GM19468 (cell line): ENCODE measurements around the gene KTI12.
"Not testable (repeated sequence)": the region's sequence is repeated elsewhere in the genome, so short reads cannot be mapped to it uniquely, and the experiment has no call there.

Experiments
- ATAC-seq: cut with Tn5 transposase; IDR thresholded peaks from one replicate; pipeline ENCODE4 v1.9.1; 2021; ENCODE audit warnings: mild to moderate bottlenecking, moderate library complexity, moderate number of reproducible peaks; ENCODE audit not compliant: unreplicated experiment; ENCODE audit errors: extremely low read depth

The KTI12 gene

DNA sequence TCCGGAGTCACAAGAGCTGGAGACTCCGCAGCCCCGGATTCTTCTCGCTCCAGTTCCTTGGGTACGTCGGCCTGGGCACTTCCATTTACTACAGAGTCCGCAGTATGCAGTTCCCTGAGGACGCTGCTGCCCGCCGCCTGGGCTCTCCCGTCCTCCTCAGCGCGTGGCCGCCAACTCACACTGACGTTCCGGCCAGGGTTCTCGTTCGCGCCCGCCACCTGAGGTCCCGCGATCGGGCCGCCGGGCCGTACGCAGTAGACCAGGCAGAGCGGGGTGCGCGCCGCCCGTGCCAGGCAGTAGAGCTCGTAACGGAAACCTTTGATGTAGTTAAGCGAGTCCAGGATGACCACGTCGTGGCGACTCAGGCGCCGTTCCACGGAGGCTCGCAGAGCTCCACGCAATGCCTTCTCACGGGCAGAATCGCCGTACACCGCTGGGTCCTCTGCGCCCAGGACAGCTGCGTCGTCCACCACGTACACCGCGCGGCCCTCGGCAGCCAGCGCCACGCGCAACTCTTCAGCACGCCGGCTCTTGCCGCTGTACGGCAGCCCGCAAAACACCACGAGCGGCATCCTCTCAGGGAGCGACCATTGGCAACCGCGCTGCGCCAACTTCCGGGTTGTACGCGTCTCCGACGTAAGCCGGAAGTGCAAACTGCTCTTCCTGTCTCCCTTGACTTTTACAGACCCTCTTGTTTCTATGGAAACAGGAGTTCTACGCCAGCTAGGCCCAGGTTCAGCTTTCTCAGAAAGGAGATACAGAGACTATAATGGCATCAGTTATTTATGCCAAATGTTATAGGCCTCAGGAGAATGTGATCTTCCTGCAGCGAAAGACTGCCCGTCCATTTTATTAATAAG lies at the start of gene KTI12:
KTI12 (minus strand) TSS at position 621 of the 860 bp plus-strand sequence; CDS start at position 572, 49 bp downstream.
- peak; percentile 66 for ATAC-seq

- no peak for ATAC-seq
Observed at GRCh38 chr1:52080014-52080415, 46.4 kb upstream of the KTI12 start.

DNA sequence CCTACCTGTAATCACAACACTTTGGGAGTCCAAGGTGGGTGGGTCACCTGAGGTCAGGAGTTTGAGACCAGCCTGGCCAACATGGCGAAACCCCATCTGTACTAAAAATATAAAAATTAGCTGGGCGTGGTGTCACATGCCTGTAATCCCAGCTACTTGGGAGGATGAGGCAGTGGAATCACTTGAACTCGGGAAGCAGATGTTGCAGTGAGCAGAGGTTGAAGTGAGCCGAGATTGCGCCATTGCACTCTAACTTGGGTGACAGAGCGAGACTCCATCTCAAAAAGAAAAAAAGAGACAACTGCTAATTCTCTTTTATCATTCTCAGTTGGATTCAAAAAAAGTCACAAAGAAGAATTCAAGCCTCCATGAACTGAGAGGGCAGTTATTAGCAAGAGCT lies 43.7 kb upstream of the KTI12 start:
- not testable (repeated sequence) for ATAC-seq

DNA sequence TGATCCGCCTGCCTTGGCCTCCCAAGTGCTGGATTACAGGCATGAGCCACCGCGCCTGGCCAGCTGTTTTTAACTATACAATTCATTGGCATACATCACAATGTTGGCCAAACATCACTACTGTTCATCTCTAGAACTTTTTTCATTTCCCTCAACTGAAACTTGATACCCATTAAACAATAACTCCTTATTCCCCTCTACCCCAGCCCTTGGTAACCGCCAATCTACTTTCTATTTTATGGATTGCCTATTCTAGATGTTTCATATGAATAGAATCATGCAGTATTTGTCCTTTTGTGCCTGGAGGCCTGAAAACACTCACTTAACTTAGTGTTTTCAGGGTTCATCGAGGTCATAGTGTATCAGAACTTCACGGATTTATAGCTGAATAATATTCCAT lies 38.7 kb upstream of the KTI12 start:
- no peak for ATAC-seq

DNA sequence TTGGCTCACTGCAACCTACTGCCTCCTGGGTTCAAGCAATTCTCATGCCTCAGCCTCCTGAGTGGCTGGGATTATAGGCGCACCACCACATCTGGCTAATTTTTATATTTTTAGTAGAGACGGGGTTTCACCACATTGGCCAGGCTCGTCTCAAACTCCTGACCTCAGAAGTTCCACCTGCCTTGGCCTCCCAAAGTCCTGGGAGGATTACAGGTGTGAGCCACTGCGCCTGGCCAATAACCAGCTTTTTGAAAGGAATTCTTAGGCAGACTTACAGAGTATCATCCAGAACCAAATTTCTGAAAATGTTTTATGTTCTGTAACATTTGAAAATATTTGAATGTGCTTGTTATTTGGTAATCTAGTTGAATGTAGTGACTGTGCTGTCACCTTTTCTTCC lies 37.1 kb upstream of the KTI12 start:
- ATAC-seq, result no peak

GRCh38 chr1:52063192-52063591 lies 29.6 kb upstream of the KTI12 start:
- ATAC-seq, result no peak

DNA sequence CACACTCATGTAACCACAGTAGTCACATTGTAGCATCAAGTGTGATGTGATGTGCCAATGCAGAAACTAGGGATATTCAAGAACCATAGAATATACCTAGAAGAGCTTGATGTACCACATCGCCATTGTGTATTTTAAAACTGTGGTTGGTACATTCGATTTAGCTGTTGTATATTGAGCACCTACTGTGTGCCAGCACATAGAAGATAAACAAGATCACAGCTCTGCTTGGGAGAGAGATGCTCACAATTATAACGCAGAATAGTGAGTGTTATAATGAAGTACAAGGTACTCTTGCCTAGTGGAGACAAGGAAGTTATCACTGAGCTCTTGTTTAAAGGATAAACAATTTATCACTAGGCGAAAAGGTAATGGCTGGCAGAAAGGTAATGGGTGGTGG lies 27.2 kb upstream of the KTI12 start:
- no peak for ATAC-seq

DNA sequence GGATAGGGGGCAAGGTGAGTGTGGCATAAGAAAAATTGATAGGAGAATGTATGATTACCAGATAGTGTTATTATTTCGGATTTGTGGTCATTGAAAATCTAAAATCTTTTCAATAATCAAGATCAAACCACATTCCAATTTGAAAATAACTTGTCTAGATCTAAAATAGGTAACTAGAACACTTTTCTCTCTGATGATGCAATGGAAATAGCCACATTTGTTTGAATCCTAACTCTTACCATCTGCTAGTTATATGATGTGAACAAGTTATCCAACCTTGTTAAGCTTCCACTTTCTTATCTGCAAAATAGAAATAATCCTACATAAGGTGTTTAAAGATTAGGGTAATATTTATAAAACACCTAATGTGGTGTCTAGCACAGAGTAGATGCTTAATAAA lies 26.3 kb upstream of the KTI12 start:
- no peak for ATAC-seq

DNA sequence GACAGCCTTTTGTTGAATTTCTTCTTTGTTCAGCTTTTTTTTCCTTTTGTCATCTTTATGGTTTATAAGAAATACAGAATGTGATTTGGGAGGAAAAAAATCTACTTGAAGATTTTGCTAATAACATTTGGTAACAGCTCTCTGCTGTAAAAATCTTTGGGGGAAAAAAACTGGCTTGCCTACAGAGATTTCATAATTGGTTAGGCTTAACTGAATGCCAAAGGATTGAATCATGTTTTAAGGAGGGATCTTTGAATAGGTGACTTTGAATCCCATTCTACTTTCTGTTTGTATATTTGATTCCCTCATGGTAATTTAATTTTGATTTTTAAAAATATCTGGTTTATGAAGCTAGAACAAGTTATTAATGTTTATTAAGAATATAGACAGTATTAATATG lies 25.7 kb upstream of the KTI12 start:
- ATAC-seq, result no peak

GRCh38 chr1:52057876-52058415 lies 24.3 kb upstream of the KTI12 start:
- ATAC-seq, result no peak

GRCh38 chr1:52057255-52057654 lies 23.6 kb upstream of the KTI12 start:
- ATAC-seq, result no peak

DNA sequence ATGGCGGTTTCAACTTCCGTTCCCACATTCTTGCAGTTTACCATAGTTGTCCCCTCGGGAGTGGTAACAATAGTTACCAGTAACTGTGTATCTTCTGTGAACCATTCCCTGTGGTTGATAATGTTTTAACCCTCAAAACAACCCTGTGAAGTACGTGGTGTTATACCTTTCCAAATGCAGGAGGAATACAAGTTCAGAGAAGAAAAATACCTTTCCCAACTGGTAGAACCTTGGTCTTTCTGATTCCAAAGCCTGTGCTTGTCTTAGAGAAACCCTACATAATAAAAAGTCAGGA lies 23.3 kb upstream of the KTI12 start:
- ATAC-seq, result peak; percentile 3

GRCh38 chr1:52056163-52056936 lies 22.7 kb upstream of the KTI12 start, which contains the start of gene BTF3L4:
Gene BTF3L4 (plus strand): TSS chr1:52056295. CDS start chr1:52059848, 3,553 bp downstream.
- peak; percentile 52 for ATAC-seq

GRCh38 chr1:52055866-52056162 lies 22.2 kb upstream of the KTI12 start:
- ATAC-seq, result no peak

DNA sequence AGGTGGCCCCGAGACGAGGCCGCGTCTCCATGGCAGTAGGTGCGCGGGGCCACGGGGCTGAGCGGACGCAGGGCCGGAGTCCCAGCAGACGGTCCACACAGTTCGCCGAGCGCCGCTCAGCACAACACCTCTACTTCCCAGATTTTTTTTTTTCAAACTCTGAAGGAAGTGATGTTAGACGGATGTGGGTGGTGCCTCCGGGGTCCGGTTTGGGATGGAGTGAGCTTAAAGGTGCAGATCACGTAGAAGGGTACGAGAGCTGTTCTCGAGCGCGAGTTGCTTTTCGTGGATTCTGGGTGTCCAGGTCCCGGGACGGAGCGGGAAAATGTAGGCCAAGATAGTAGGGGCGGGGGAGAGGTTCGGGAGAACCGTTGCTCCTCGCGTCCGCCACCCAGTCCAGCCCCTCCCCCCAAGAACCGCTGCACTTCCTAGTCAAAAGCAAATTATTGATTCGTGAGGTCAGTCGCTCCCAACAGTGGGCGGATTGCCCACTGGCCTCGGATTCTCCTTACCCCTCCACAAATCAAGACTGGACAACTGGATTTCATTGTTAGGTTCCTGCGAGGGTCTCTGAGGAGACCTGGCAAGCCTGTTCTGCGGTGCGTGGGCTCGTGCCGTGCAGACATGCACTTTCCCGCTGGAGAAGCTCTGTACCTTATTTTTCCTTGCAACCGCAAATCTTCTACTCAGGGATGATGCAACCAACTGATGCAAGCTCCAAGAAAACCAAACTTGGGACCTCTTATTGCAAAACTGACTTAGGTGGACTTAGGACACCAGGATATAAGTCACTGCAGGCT lies 21.7 kb upstream of the KTI12 start, which contains the start of gene TXNDC12:
TXNDC12 (minus strand) TSS at position 126 of the 800 bp plus-strand sequence; CDS start at position 31, 95 bp downstream.
- ATAC-seq, result no peak

DNA sequence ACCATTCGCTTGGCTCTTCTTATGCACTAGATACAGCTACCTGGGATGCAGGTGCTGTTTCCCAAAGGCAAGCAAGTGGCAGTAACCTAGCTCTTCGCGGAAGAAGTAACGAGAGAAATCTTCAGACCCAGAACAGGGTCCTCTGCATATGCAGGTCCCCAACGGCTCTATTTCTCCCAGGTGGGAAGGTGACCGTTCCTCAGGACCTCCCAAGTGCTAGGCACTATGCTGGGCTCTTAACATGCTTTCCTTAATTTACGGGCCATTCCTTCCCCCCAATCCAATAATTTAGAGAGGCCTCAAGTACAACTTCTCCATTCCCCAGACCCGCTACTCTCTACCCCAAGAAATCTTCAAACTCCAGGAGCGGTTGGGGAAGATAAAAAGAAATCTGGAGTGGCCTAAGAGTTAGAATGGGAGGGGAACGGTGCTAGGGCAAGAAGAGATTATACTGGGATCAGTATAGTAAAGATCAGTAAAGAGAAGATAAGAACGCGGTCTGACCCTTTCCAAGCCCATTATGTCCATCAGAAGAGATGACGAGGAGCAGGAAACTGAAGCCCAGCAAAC lies 21.0 kb upstream of the KTI12 start:
- ATAC-seq, result no peak

DNA sequence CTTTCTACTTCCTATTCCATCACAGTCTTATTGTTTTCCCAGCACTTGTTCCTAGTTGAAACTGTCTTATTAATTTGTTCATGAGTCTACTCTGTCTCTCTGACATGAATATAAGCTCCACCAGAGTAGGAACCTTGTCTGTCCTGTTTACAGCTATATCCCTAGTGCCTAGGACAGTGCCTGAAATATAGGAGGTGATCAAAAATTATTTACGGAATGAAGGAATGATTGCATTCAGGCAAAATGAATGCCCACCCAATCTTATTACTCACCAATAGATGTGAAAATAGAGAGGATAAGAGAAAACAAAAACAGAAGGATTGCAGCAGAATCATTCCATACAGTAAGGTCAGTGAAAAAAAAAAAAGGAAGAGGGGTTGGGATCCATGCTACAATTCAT lies 20.3 kb upstream of the KTI12 start:
- ATAC-seq, result no peak

GRCh38 chr1:52049337-52049736 lies 15.7 kb upstream of the KTI12 start:
- ATAC-seq, result not testable (repeated sequence)

DNA sequence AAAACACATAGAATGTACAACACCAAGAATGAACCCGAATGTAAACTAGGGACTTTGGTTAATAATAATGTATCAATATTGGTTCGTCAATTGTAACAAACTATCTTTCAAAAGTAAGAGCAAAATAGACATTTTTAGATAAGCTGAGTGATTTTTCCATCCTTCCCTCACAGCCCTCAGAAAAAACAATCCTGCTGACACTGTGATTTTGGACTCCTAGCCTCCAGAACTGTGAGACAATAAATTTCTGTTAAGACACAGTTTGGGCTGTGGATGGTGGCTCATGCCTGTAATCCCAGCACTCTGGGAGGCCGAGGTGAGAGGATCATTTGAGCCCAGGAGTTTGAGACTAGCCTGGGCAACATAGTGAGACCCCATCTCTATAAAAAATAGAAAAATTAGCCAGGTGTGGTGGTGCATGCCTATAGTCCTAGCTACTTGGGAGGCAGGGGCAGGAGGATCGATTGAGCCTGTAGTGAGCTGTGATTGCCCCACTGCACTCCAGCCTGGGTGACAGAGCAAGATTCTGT lies 12.1 kb upstream of the KTI12 start:
- not testable (repeated sequence) for ATAC-seq

- ATAC-seq, result no peak
Observed at GRCh38 chr1:52045236-52045635, 11.6 kb upstream of the KTI12 start.
